CD4-positive, alpha-beta T cell treated with Interferon gamma for 1 hour (primary cell): ENCODE measurements around the gene HOXD13.

Source experiments
- DNase-seq: peaks from one replicate; pipeline ENCODE4 v3.0.0-alpha.2; 2020

Gene HOXD13

GRCh38 chr2:176122683-176123410 lies 30.3 kb downstream of the HOXD13 start, which contains the start of gene HOXD9:
HOXD9 (plus strand) TSS chr2:176122719; CDS start chr2:176122769, 50 bp downstream.
- DNase-seq: no peak

GRCh38 chr2:176123411-176124109 lies 31.0 kb downstream of the HOXD13 start:
- DNase-seq: no peak

GRCh38 chr2:176124110-176124946 lies 31.8 kb downstream of the HOXD13 start:
- no peak for DNase-seq

GRCh38 chr2:176124947-176125771 lies 32.6 kb downstream of the HOXD13 start:
- no peak for DNase-seq

GRCh38 chr2:176125772-176126054 lies 33.2 kb downstream of the HOXD13 start:
- no peak for DNase-seq

- DNase-seq: peak; percentile 29
Measured at GRCh38 chr2:176126929-176127773, 34.6 kb downstream of the HOXD13 start.

GRCh38 chr2:176127774-176128072 lies 35.2 kb downstream of the HOXD13 start:
- no peak for DNase-seq

GRCh38 chr2:176128172-176128981 lies 35.9 kb downstream of the HOXD13 start:
- no peak for DNase-seq

- DNase-seq: no peak
Measured at GRCh38 chr2:176128982-176129796, 36.7 kb downstream of the HOXD13 start, which contains the start of gene HOXD8. HOXD8 (plus strand) TSS chr2:176129705; CDS start chr2:176130367, 662 bp downstream.

GRCh38 chr2:176129813-176130146 lies 37.3 kb downstream of the HOXD13 start:
- no peak for DNase-seq

- DNase-seq: no peak
Measured at GRCh38 chr2:176130147-176130956, 37.8 kb downstream of the HOXD13 start.

GRCh38 chr2:176130957-176131847 lies 38.7 kb downstream of the HOXD13 start:
- DNase-seq: no peak

- DNase-seq: no peak
Measured at GRCh38 chr2:176131848-176132158, 39.3 kb downstream of the HOXD13 start.

- no peak for DNase-seq
Measured at GRCh38 chr2:176132205-176133171, 40.0 kb downstream of the HOXD13 start.

GRCh38 chr2:176133389-176133788 lies 40.9 kb downstream of the HOXD13 start:
- no peak for DNase-seq

- DNase-seq: no peak
Measured at GRCh38 chr2:176134035-176134434, 41.5 kb downstream of the HOXD13 start.

- no peak for DNase-seq
Measured at GRCh38 chr2:176135035-176135440, 42.5 kb downstream of the HOXD13 start.
